ENCODE data around the gene MEX3A. TPM values are rescaled to one million over a fixed set of nuclear protein-coding genes. Genes with fewer than 3 reads are reported as not detected.

MEX3A gene
- polyA plus RNA-seq, 1 donor (not counting 4 experiments of a cell fraction or from before 2014, with no cell fraction given): 1.1 TPM

DNA sequence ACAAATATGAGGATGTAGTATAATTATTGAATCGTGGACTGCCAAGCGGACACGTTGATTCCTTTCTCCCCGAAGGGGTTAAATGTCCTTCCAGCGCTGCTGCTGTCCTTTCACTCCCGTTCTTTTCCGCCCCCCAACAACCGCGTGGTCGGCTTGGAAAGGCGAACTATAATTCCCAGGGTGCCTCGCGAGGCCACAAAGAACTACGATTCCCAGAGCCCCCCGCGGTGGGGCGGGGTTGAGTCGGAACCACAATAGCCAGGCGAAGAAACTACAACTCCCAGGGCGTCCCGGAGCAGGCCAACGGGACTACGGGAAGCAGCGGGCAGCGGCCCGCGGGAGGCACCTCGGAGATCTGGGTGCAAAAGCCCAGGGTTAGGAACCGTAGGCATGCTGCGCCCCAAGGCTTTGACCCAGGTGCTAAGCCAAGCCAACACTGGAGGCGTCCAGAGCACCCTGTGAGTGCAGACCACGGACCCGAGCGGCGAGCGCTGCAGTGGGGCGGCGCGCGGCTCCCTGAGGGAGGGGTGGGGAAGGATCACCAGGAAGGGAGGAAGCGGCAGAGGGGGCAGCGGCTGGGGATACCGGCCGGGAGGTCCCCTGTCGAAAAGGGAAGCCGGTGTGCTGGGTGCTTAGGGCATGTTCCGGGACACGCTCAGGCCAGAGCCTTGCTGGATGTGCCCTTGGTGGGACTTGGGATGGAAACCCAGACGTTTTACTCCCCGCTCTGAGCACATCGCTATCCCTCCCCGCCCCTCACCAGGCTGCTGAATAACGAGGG is 27.6 kb downstream of the MEX3A start, which contains the start of gene LAMTOR2:
LAMTOR2 (plus strand) TSS at position 283 of the 781 bp plus-strand sequence; CDS start at position 391, 108 bp downstream.
- Histone ChIP-seq H3K27me3 (ENCODE audit: control insufficient read depth, extremely low read depth, insufficient read depth, low read length) (no peaks in the 10 kb centered on the region), H3K9me1 (ENCODE audit: control insufficient read depth, extremely low read depth, insufficient read depth, low read length) (peaks cover 2% of the 10 kb centered on the region), H3K4me1 (ENCODE audit: control insufficient read depth, extremely low read depth, insufficient read depth, low read length) (peaks cover 13% of the 10 kb centered on the region), H3K9ac (ENCODE audit: control insufficient read depth, extremely low read depth, insufficient read depth, low read length) (peak within 1 kb of the TSS; percentile 95), H3K36me3 (ENCODE audit: control insufficient read depth in 2 of 2, extremely low read depth in 1 of 2, insufficient read depth in 2 of 2, low read length in 2 of 2) (peaks cover 5 to 7% of the 10 kb centered on the region in 2 experiments), H3K4me3 (ENCODE audit: control insufficient read depth in 2 of 3, extremely low read depth in 1 of 3, insufficient read depth in 2 of 3, low read depth in 1 of 3, low read length in 3 of 3) (peak within 1 kb of the TSS; percentile 87 to 96 (median 90)), H3K9me3 (ENCODE audit: control insufficient read depth, low read depth, low read length) (no peaks in the 10 kb centered on the region), H4K20me1 (ENCODE audit: control insufficient read depth, extremely low read depth, insufficient read depth, low read length) (no peaks in the 10 kb centered on the region), H3K27ac (ENCODE audit: control insufficient read depth, insufficient read depth, low read length) (peak within 1 kb of the TSS; percentile 96), H2AFZ (ENCODE audit: control insufficient read depth, low read length) (peak within 1 kb of the TSS; percentile 89), H3K79me2 (ENCODE audit: control insufficient read depth, insufficient read depth, low read length) (peaks cover 35% of the 10 kb centered on the region), H3K4me2 (ENCODE audit: control insufficient read depth, extremely low read depth, insufficient read depth, low read depth, low read length) (peak within 1 kb of the TSS; percentile 100)
- FAIRE-seq (no peak), DNase-seq (ENCODE audit: low read depth, low spot score) (peak; percentile 66)
- no peak for TF ChIP-seq EZH2 (IDR thresholded peaks at IDR 0.05; ENCODE audit: low read length)
- dilution Hi-C loops (cut with MboI; ENCODE audit: extremely low pct_ligation_motif_present, low sequenced_read_pairs): no loop called here

GRCh38 chr1:156053768-156054499 is 28.3 kb downstream of the MEX3A start, which contains the start of gene UBQLN4:
Gene UBQLN4, minus strand, starts transcription at chr1:156053798. Its CDS starts 97 bp downstream, at chr1:156053701.
- peaks cover 13% of the 10 kb centered on the region for H3K4me1 ChIP-seq (ENCODE audit: control insufficient read depth, extremely low read depth, insufficient read depth, low read length)
- dilution Hi-C loops (cut with MboI; ENCODE audit: extremely low pct_ligation_motif_present, low sequenced_read_pairs): no loop called here
- FAIRE-seq: no peak

More at GRCh38 chr1:156053768-156054499, 28.3 kb downstream of the MEX3A start, which contains the start of gene UBQLN4:
- Histone ChIP-seq H3K9ac (ENCODE audit: control insufficient read depth, extremely low read depth, insufficient read depth, low read length) (peak within 1 kb of the TSS; percentile 95), H4K20me1 (ENCODE audit: control insufficient read depth, extremely low read depth, insufficient read depth, low read length) (no peaks in the 10 kb centered on the region), H3K9me3 (ENCODE audit: control insufficient read depth, low read depth, low read length) (no peaks in the 10 kb centered on the region), H3K4me3 (ENCODE audit: control insufficient read depth in 2 of 3, extremely low read depth in 1 of 3, insufficient read depth in 2 of 3, low read depth in 1 of 3, low read length in 3 of 3) (peak within 1 kb of the TSS; percentile 87 to 96 (median 90)), H3K4me2 (ENCODE audit: control insufficient read depth, extremely low read depth, insufficient read depth, low read depth, low read length) (peak within 1 kb of the TSS; percentile 100), H3K36me3 (ENCODE audit: control insufficient read depth in 2 of 2, extremely low read depth in 1 of 2, insufficient read depth in 2 of 2, low read length in 2 of 2) (peaks cover 8 to 13% of the 10 kb centered on the region in 2 experiments), H3K27me3 (ENCODE audit: control insufficient read depth, extremely low read depth, insufficient read depth, low read length) (no peaks in the 10 kb centered on the region), H3K79me2 (ENCODE audit: control insufficient read depth, insufficient read depth, low read length) (peaks cover 35% of the 10 kb centered on the region), H3K27ac (ENCODE audit: control insufficient read depth, insufficient read depth, low read length) (peak within 1 kb of the TSS; percentile 96), H3K9me1 (ENCODE audit: control insufficient read depth, extremely low read depth, insufficient read depth, low read length) (peaks cover 2% of the 10 kb centered on the region), H2AFZ (ENCODE audit: control insufficient read depth, low read length) (peak within 1 kb of the TSS; percentile 90)
- no peak for DNase-seq (ENCODE audit: low read depth, low spot score)
- TF ChIP-seq EZH2 (IDR thresholded peaks at IDR 0.05; ENCODE audit: low read length) (no peak), CTCF (optimal IDR thresholded peaks at IDR 0.05 in 1 of 3, IDR thresholded peaks at IDR 0.05 in 1 of 3, conservative IDR thresholded peaks at IDR 0.05 in 1 of 3; ENCODE audit: extremely low read depth in 1 of 3, insufficient read depth in 2 of 3, low read length in 3 of 3) (peak in 2 of 3 experiments; percentile 9 to 62)

Data from keratinocyte (primary cell).